ENCODE measurements around the gene SIPA1L3.
A peak's percentile ranks its signal among the peaks of the same experiment; 100 is the strongest.
"Not testable (repeated sequence)": the region's sequence is repeated elsewhere in the genome, so short reads cannot be mapped to it uniquely, and the experiment has no call there.

The SIPA1L3 gene

DNA sequence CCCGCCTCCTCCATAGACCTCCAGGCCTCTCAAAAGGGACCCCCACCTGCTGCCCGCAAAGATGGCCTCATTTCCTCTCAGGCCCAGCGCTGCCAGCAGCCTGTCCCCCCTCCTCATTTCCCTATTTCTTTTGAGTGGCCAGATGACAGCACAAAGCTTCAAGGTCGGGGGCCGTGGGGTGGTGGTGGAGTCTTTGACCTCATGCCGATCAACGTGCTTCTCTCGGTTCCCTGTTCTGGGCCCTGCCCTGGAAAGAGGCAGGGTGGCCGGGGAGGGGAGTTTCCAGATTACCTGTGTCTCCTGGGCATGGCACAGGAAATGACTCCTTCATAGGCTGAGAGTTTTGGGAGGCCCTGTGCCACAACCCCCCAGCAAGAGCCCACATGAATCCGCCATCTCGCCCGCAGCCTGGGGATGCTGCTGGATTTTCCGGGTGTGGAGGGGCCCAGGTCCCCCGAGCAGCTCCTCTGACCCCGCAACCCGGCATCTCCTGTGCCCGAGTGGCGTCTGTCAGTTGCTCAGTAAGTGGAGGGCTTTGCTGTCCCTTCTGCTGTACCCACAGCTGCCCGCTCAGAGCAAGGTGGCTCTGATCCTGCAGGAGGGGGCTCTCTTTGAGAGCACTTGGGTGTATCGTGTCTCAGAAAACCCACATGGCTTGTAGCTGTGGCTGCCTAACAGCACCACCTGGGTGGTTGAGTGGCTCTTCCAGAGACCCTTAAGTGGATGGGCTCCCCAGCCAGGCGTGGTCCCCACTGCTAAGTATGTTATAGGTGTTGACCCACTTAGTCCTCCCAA is 139.4 kb downstream of the SIPA1L3 start:
- peak; percentile 21 for DNase-seq

DNA sequence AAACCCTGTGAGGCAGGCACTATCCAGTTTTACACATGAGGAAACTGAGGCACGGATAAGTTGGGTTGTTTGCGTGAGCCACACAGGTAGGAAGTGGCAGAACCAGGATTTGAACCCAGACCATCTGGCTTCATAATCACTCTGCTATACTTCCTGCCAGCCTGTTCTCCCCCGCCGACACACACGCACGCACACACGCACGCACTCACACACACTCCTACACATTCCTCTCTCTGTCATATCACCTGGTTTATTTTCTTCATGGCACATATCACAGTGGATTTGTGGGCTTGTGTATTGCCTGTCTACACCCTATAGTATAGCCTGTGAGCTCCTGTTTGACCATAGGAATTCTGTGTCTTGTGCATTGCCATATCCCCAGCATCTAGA is 140.0 kb downstream of the SIPA1L3 start:
- no peak for DNase-seq

DNA sequence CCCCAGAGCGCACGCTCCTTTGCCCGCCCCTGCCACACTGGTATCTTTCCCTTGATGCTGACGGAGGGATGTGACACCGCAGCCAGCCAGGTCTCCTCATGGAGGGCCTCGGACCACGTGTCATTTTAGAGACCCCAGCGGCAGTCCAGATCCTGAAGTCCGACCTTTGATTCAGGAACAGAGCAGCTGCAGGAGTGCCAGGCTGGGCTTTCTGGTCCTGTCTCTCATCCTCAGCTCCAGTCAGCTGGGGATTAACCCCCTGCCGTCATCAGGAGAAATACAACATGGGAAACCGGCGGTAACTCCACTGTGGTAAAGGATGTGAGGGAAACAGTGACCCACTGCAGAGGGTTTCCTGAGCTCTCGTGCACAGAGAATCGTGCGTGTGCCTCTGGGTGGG is 140.6 kb downstream of the SIPA1L3 start:
- no peak for DNase-seq

DNA sequence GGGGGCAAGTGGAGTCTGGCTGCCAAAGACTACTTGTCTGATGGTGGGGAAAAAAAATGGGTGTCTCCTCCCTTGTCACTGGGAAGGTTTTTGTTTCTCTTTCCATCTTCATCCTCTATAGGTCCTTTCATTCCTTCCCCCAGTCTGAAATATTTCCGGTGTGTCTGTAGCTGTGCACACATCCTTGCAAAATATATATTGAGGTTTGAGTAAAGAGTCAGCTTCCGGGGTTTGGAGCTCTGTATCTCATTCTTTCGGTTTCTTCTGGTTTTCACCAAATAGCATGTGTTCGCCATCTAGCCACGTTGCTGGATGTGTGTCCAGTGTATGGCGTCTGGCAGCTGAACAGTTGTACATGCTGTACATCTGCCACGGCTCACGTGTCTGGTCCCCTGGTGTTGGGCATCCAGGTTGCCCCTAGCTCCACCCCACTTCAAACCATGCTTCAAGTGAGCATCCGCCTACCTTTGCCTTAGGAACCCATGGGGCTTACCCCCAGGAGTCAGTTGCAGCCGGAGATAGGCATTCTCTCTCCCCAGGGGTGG is 142.2 kb downstream of the SIPA1L3 start:
- peak; percentile 79 for DNase-seq

DNA sequence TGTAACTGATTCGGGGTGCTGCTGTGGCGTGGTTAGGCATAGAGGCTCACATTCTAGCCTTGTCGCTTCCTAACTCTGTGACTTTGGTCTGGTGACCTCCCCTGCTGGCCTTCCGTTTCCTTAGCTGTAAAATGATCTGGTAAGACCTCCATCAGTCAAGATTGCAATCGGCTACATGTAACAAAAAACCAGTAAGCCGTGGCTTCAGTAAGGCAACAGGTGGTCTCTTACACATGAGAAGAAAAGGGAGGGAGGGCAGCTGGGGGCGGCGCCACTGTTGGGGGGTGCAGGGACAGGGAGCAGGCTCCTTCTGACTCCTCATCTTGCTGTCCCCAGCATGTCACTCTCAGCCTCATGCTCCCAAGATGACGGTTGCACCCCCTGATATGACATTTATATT is 148.0 kb downstream of the SIPA1L3 start:
- no peak for DNase-seq

DNA sequence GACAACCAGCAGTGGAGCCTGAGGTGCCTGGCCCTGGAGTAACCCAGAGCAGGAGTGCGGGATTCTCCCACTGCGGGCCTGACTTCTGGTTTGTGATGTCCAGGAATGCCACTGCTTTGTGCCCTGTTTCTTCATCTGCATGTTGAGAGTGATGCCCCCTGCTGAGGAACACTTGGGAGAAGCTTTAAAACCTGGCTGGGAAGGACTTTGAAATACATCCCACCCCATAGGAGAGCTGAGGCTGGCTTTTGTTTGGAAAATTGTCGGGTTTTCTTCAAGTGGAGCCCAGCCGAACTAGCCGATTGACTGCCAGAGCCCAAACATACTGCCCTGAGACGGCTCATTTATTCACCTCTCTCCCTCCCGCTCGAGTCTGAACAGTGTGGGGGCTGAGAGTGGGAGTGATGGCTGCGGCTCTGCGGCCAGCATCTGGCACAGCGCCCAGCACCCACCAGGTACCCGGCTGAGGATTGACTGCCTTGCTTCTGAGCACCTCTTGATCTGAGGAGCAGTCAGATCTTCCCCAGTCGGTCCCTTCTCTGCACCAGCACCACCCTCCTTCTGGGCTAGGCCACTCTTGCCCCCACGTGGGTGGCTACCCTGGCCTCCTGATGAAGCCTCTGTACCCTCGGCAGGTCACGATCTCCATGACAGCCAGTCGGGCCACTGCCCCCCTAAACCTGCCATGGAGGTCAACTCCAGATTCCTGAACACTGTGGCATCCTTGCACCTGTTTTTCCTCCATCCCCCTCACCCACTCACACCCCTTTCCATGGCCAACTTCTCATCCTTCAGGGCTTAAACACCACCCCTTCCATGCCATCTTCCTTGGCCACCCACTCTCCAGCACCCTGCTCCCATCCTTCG is 148.9 kb downstream of the SIPA1L3 start:
- DNase-seq, result no peak

DNA sequence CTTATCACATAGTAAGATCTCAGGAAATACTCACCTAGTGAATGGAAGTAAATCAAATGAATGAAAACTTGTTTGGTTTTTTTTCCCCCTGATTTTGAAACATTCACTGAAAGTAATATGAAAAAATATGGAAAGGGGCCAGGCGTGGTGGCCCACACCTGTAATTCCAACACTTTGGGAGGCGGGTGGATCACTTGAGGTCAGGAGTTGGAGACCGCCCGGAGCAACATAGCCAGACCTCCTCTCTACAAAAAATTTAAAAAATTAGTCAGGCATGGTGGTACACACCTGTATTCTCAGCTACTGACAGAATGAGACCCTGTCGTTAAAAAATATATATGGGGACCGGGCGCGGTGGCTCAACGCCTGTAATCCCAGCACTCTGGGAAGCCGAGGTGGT is 149.6 kb downstream of the SIPA1L3 start:
- no peak for DNase-seq

DNA sequence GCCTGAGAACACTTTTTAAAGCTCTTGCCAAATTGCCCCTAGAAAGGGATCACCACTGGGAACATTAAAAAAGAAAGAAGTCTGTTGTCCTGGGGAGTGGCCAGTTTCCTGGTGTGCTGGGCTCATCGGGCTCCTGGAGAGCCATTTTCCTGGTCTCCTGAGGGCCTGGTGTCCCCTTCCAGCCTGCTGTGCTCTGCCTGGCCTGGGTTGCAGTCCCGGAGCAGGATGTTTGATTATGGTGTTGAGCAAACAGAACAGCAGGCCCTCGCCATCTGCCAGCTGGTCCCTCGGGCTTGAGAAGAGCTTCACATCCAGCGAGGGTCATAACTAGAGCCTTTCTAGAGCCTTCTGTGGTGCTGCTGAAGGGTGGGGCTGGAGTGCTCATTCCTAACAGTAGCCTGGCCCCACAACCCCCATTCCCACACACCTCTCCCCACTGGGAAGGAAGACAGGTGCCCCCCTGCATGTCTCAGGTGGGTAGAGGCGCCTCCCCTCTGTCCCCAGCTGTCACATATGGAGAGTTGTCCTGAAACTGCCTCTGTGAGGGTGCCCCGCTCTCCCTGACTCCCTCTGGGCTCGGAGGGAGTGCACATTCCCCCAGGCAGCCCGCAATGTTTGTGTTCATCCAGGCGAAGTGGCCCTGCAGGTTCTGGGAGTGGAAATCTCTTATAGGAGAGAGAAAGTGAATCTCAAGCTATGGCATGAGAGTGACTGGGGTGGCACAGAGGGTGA is 151.1 kb downstream of the SIPA1L3 start:
- no peak for DNase-seq

DNA sequence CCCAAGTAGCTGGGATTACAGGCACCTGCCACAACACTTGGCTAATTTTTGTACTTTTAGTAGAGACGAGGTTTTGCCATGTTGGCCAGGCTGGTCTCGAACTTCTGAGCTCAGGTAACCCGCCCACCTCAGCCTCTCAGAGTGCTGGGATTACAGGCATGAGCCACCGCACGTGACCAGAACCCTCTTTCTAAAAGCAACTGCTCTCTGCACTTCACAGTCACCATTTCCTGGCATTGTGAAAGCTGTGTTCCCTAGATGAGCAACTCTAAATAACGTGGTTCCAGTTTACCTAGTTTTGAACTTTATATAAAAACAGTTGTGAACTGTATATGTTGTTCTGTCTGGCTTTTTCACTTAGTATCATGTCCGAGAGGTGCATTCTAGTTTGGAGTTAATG is 152.9 kb downstream of the SIPA1L3 start:
- peak; percentile 11 for DNase-seq

DNA sequence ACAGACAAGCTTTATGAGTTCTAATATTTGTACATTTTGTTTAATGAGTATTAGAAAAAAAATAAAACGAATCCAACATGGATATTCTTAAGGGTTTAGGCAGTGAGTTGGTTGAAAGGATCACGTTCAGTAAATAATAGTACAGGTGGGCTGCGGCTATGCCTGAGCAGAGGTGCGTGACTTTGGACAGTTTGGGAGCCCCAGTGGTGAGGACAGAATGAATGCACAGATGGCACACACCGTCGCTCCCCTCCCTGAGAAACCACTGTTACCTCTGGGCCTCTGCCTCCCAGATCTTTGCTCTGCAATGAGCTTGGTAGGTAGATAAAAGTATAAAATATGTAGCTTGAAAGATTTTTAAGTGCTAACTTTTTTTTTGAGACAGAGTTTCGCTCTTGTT is 153.3 kb downstream of the SIPA1L3 start:
- no peak for DNase-seq

DNA sequence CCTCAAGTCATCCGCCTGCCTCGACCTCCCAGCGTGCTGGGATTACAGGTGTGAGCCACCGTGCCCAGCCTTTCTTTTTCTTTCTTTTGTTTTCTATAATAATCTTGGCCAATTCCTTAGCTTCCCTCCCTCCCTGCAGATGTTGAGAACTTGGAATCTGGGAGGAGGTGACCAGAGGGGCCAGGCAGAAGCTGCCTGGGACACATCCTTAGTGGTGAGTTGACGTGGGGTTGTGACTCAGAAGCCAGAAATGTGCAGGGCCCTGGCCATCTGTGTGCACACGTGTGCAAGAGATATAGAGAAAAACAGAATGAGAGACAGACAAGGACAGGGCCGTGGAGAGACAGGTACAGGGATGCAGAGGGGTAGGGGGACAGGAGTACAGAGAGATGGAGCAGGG is 154.3 kb downstream of the SIPA1L3 start:
- no peak for DNase-seq

DNA sequence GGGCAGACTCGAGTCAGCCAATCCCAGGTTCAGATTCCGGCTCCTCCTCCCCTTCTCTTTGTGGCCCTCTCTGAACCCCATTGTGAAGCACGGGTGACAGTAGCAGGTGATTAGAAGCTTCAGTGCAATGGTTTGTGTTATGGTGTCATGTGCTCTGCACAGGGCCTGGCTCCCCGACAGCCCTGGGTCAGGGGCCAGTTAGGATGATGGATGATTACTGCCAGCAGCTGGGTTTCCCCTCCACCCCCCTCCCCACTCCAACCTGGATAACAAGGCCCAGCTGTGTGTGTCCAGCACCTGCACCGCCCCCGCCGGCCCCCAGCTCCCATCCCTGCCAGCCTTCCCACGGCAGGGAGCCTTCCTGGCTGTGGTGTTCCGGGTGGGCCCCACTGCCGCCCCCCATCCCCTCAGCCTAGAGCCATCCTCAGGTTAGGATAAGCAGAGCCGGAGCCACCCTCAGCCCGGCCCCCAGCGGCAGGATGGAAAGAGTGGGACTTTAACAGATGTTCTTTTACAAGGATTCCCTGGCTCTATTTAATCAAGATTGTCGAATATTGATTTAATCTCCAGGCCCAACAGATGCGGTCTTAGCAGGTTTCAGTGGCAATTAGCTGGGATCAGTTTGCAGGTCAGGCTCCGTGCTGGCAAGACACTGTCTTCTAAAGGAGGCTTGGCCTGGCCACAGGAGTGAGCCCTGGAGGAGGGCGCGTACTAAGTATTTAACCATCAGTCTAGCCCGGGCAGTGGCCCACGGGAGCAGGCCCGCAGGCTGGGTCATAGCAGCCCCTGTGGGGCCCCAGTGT is 156.2 kb downstream of the SIPA1L3 start:
- DNase-seq, result no peak

DNA sequence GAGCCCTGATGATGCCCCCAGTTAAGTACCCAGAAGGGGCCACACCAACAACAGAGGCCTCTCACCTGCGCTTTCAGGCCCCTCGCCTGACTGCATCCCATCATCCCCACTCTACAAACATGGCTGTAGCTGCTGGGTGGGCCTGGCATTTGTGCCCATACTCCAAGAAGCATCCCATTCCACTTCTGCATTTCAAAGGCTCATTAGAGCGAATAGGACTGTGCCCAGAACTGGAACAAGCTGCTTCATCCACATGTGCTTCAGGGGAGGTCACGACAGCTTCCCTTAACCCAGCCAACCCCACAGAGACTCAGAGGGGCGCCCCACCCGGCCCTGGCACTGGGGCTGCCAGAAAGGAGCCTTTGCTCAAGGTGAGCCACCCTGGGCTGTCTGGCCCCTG is 156.9 kb downstream of the SIPA1L3 start:
- DNase-seq, result no peak

DNA sequence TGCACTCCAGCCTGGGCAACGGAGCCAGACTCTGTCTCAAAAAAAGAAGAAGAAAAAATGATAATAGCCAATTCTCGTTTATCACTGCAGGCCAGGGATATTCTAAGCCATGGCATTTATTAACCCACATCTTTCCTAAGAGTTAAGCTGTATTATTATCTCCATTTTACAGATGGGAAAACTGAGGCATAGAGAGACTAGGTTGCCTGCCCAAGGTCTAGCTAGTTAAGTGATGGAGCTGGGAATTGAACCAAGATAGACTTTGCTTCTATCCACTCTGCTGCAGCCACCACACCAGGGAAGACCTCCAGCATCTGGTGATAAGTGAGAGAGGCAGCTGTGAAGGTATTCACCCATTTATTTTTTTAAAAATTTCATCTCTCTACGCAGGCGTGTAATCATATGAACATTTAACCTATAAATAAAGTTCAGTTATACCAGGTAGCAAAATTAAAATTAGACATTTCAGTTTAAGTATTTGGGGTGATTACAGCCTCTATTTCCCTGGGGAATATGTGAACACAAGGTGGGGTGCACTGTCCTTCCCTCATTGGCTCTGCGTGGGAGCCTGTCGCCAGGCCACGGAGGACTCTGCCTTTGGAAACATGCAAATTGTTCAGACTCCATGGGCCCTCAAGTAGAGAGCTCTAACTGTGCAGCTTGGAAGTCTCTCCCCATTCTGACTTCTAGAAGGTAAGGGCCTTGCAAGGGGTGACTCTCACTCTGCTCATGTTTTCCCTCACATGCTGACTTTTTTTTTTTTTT is 157.8 kb downstream of the SIPA1L3 start:
- DNase-seq, result no peak

DNA sequence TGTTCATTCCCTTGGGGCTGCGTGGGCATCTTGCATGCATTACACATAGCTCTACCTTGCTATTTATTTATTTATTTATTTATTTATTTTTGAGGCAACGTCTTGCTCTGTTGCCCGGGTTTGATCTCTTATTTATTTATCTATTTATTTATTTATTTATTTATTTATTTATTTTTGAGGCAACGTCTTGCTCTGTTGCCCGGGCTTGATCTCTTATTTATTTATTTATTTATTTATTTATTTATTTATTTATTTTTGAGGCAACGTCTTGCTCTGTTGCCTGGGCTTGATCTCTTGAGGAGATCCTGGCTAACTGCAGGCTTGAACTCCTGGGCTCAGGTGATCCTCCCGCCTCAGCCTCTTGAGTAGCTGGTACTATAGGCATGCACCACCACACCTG is 158.8 kb downstream of the SIPA1L3 start:
- not testable (repeated sequence) for DNase-seq

DNA sequence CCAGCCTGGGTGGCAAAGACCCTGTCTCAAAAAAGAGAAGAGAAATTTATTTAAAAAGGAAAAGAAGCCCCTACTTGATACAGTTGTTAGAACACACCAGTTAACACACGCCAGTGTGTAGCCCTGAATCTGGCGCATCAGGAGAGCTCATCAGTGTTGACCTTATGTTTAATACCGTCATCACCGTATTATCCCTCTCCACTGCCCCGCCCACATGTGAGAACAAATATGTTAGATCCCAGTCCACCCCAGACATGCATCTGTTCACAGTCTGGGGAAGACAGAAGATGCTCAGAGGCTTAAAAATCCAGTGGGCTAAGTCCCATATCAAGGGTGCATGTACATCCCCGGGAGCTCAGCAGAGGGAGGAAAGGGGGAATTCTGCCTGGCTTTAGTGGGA is 161.8 kb downstream of the SIPA1L3 start:
- no peak for DNase-seq

DNA sequence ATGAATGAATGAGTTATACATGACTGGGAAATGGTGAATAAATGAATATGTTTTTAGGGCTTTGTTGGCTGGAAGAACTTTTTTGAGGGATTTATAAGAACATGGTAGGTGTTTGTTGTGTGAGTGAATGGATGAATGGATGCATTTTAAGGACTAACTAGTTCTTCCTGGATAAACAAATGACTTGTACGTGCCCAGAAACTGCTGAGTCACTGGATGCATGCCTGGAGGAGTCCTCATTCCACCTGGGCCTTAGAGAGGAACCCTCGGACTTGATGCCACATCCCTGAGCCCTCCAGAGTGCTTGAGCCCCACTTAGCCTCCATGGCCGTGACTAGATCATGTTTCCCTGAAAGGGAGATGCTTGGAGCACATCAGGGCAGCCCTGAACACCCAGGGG is 163.6 kb downstream of the SIPA1L3 start:
- no peak for DNase-seq

DNA sequence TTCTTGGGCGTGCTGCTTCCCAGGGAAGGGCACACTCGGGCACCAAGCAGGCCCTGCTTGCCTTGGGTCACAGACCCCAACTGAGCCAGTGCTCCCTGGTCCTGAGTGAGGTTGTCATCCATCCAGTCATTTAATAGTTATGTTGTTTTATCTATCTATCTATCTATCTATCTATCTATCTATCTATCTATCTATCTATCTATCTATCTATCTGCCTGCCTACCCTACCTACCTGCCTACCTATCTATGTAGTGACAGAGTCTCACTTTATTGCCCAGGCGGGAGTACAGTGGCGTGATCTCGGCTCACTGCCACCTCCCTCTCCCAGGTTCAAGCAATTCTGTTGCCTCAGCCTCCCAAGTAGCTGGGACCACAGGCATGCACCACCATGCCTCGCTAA is 164.0 kb downstream of the SIPA1L3 start:
- DNase-seq, result not testable (repeated sequence)

DNA sequence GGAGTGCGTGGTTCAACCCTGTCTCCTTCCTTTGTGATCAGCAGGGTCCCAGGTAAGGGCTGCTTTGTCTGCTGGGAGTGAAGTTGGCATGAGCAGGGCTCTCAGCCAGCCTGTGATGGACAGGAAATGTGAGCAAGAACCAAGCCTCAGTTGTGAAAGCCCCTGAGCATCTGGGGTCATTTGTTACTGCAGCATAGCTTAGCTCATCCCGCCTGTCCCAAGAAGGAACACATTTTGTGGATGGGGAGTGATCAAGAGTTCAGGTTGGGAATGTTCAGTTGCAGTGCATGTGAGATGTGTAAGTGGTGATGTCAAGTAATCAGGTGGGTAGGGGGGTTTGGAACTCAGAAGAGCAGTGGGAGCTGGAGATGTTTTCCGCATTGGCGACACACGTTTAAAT is 164.6 kb downstream of the SIPA1L3 start:
- no peak for DNase-seq

DNA sequence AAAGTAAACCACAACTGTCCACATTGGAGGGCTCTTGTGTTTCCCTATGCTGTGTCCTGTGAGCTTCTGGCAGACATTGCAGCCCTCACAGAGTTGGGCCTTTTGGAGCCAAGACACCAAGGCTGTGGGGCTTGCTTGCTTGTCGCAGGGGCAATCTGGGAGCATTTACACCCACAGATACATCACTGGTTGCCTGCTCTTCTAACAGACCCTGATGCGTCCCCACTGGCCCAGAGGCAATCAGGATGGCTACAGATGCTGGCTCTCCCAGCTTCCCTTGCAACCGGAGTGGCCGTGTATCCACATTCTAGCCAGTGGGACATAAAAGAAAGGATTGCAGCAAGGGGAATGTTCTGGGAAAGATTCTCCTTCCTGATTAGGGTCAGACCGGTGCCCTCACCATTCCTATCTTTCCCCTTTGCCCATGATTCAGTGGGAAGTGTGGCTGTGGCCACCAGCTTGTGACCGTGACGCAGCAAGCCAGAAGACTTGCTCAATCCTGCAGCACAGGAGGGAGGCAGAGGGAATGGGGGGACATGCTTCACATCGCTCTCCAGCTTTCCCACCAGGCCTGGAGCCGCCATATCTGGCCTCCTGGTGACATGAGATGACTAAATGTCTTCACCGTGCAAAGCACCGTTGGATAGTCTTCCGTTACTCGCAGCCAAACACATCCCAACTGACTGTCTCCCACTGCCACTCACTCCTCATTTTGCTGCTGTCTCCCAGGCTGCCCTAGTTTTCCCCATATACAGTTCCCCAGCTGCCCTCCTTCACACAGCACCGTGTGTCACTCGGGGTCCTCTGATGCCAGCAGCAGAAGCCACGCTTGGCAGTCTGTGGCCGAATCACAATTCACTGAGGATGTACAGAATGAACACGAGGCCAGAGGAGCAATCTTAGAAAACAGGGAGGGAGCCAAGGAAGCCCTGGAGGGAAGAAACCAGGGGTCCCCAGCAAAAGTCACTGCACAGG is 166.1 kb downstream of the SIPA1L3 start:
- no peak for DNase-seq
